Measurements from ENCODE around the gene GJA4. TPM values are rescaled to one million over a fixed set of nuclear protein-coding genes. Genes with fewer than 3 reads are reported as not detected.
"Not testable (repeated sequence)": the region's sequence is repeated elsewhere in the genome, so short reads cannot be mapped to it uniquely, and the experiment has no call there.

The GJA4 gene
- total RNA-seq, 2 experiments from 2014 or later: not detected

DNA sequence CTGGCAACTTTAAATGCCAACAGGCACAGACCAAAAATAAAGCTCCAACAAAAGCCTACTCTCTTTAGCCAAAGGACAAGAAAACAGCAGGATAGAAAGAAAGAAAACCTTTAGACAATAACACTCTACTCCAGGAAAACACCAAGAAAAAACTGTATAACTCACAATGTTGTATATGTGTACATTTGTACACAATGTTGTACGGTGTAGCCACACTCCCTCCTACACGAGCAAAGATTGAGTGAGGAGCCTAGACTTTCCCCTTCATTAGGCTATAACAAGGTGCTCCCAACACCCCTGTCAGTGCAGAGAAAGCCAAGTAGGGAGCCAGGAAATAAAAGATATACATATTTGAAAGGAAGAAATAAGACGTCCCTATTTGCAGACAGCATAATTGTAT lies 24.0 kb downstream of the GJA4 start:
- BruUV-seq (replicated peaks): no TSS peak
- intact Hi-C loops (cut with micrococcal nuclease; ENCODE audit: unreplicated experiment): no loop called here
- Histone ChIP-seq H3K36me3 (ENCODE audit: insufficient read depth, low read length) (no peaks in the 10 kb centered on the region), H4K20me1 (ENCODE audit: insufficient read depth, low read length) (no peaks in the 10 kb centered on the region), H3K9me3 (ENCODE audit: low read length) (no peaks in the 10 kb centered on the region), H3K4me3 (ENCODE audit: low read depth, low read length, poor library complexity, severe bottlenecking) (no peak overlapping the region), H3K4me2 (ENCODE audit: low read length) (no peak overlapping the region), H3K27ac (ENCODE audit: low read depth, low read length, poor library complexity, severe bottlenecking) (no peak overlapping the region), H3K9me2 (ENCODE audit: insufficient read depth, low read length) (no peaks in the 10 kb centered on the region), H2AFZ (ENCODE audit: low read length) (no peak overlapping the region), H3K4me1 (ENCODE audit: insufficient read depth, low read length, poor library complexity, severe bottlenecking) (no peaks in the 10 kb centered on the region), H3K79me2 (ENCODE audit: insufficient read depth, low read depth, low read length) (no peaks in the 10 kb centered on the region)
- ChIA-PET POLR2A (no interaction called here), CTCF (ENCODE audit: unreplicated experiment) (no interaction called here)
- TF ChIP-seq, protein P1, sequence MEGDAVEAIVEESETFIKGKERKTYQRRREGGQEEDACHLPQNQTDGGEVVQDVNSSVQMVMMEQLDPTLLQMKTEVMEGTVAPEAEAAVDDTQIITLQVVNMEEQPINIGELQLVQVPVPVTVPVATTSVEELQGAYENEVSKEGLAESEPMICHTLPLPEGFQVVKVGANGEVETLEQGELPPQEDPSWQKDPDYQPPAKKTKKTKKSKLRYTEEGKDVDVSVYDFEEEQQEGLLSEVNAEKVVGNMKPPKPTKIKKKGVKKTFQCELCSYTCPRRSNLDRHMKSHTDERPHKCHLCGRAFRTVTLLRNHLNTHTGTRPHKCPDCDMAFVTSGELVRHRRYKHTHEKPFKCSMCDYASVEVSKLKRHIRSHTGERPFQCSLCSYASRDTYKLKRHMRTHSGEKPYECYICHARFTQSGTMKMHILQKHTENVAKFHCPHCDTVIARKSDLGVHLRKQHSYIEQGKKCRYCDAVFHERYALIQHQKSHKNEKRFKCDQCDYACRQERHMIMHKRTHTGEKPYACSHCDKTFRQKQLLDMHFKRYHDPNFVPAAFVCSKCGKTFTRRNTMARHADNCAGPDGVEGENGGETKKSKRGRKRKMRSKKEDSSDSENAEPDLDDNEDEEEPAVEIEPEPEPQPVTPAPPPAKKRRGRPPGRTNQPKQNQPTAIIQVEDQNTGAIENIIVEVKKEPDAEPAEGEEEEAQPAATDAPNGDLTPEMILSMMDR (conservative IDR thresholded peaks at IDR 0.05; ENCODE audit: low read length): no peak
- TF ChIP-seq EZH2phosphoT487 (IDR thresholded peaks at IDR 0.05; ENCODE audit: borderline replicate concordance, low read depth, low read length): no peak
- no peak for DNase-seq (ENCODE audit: low spot score)

DNA sequence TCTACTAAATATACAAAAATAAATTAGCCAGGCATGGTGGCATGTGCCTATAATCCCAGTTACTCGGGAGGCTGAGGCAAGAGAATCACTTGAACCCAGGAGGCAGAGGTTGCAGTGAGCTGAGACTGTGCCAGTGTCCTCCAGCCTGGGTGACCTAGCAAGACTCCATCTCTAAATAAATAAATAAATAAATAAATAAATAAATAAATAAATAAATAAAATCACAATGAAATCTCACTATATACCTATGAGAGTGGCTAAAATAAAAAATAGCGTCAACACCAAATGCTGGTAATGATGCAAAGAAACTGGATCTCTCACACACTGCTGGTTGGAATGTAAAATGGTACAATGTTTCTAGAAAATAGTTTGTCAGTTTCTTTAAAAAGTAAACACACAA lies 26.1 kb downstream of the GJA4 start:
- CTCF ChIA-PET (ENCODE audit: unreplicated experiment); BruUV-seq (replicated peaks); intact Hi-C loops (cut with micrococcal nuclease; ENCODE audit: unreplicated experiment); H3K9me3 ChIP-seq (ENCODE audit: low read length); H3K9me2 ChIP-seq (ENCODE audit: insufficient read depth, low read length); H3K4me3 ChIP-seq (ENCODE audit: low read depth, low read length, poor library complexity, severe bottlenecking); H3K27ac ChIP-seq (ENCODE audit: low read depth, low read length, poor library complexity, severe bottlenecking); H3K4me1 ChIP-seq (ENCODE audit: insufficient read depth, low read length, poor library complexity, severe bottlenecking); DNase-seq (ENCODE audit: low spot score); POLR2A ChIA-PET; H2AFZ ChIP-seq (ENCODE audit: low read length); H3K79me2 ChIP-seq (ENCODE audit: insufficient read depth, low read depth, low read length); H3K4me2 ChIP-seq (ENCODE audit: low read length); H3K36me3 ChIP-seq (ENCODE audit: insufficient read depth, low read length); H4K20me1 ChIP-seq (ENCODE audit: insufficient read depth, low read length): not testable (repeated sequence)

DNA sequence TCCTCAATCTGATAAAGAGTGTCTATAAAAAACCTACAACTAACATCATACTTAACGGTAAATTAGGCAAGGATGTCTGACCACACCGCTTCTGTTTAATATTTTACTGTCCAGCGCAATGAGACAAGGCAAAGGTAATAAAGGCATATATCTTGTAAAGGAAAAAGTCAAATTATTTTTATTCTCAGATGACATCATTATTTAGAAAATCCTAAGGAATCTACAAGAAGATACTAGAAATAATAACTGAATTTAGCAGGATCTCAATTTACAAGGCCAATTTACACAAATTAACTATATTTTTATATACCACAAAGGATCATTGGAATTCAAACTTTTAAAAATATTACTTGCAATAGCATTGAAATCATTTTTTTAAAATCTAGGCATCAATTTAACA lies 29.4 kb downstream of the GJA4 start:
- no peak overlapping the region for H2AFZ ChIP-seq (ENCODE audit: low read length)
- DNase-seq (ENCODE audit: low spot score): no peak
- no peaks in the 10 kb centered on the region for H3K36me3 ChIP-seq (ENCODE audit: insufficient read depth, low read length)
- H3K9me3 ChIP-seq (ENCODE audit: low read length): no peaks in the 10 kb centered on the region
- H3K4me2 ChIP-seq (ENCODE audit: low read length): no peak overlapping the region
- POLR2A ChIA-PET: no interaction called here
- H4K20me1 ChIP-seq (ENCODE audit: insufficient read depth, low read length): no peaks in the 10 kb centered on the region
- intact Hi-C loops (cut with micrococcal nuclease; ENCODE audit: unreplicated experiment): no loop called here
- BruUV-seq (replicated peaks): no TSS peak
- H3K9me2 ChIP-seq (ENCODE audit: insufficient read depth, low read length): no peaks in the 10 kb centered on the region
- TF ChIP-seq, protein P1 (conservative IDR thresholded peaks at IDR 0.05; ENCODE audit: low read length): no peak
- TF ChIP-seq EZH2phosphoT487 (IDR thresholded peaks at IDR 0.05; ENCODE audit: borderline replicate concordance, low read depth, low read length): no peak
- H3K4me3 ChIP-seq (ENCODE audit: low read depth, low read length, poor library complexity, severe bottlenecking): no peak overlapping the region
- no peak overlapping the region for H3K27ac ChIP-seq (ENCODE audit: low read depth, low read length, poor library complexity, severe bottlenecking)
- H3K79me2 ChIP-seq (ENCODE audit: insufficient read depth, low read depth, low read length): no peaks in the 10 kb centered on the region
- CTCF ChIA-PET (ENCODE audit: unreplicated experiment): no interaction called here
- H3K4me1 ChIP-seq (ENCODE audit: insufficient read depth, low read length, poor library complexity, severe bottlenecking): no peaks in the 10 kb centered on the region
